GM18511 (cell line): ENCODE data around the gene PRR13.
"Not testable (repeated sequence)": the region's sequence is repeated elsewhere in the genome, so short reads cannot be mapped to it uniquely, and the experiment has no call there.

Source experiments
- ATAC-seq: cut with Tn5 transposase; IDR thresholded peaks from one replicate; pipeline ENCODE4 v1.9.1; 2021; ENCODE audit warnings: mild to moderate bottlenecking, moderate library complexity; ENCODE audit not compliant: unreplicated experiment

PRR13 gene

GRCh38 chr12:53467880-53468279 lies 26.3 kb downstream of the PRR13 start:
- ATAC-seq = no peak

GRCh38 chr12:53468282-53468681 lies 26.7 kb downstream of the PRR13 start:
- ATAC-seq = no peak

GRCh38 chr12:53472056-53472582 lies 30.6 kb downstream of the PRR13 start:
- ATAC-seq = no peak

GRCh38 chr12:53474077-53474476 lies 32.5 kb downstream of the PRR13 start:
- ATAC-seq = no peak

GRCh38 chr12:53474819-53475218 lies 33.3 kb downstream of the PRR13 start:
- no peak for ATAC-seq

GRCh38 chr12:53476769-53477209 lies 35.3 kb downstream of the PRR13 start:
- no peak for ATAC-seq

GRCh38 chr12:53478865-53479264 lies 37.3 kb downstream of the PRR13 start:
- no peak for ATAC-seq

- ATAC-seq = no peak
These were observed 37.8 kb downstream of the PRR13 start for GRCh38 chr12:53479331-53479730.

- no peak for ATAC-seq
These were observed 39.2 kb downstream of the PRR13 start for GRCh38 chr12:53480491-53481442.

GRCh38 chr12:53481458-53481857 lies 39.9 kb downstream of the PRR13 start:
- ATAC-seq = not testable (repeated sequence)

GRCh38 chr12:53481939-53482586 lies 40.5 kb downstream of the PRR13 start:
- ATAC-seq = no peak

- ATAC-seq = no peak
These were observed 41.2 kb downstream of the PRR13 start for GRCh38 chr12:53482626-53483168.

- no peak for ATAC-seq
These were observed 41.9 kb downstream of the PRR13 start for GRCh38 chr12:53483225-53483978.

- no peak for ATAC-seq
These were observed 42.4 kb downstream of the PRR13 start for GRCh38 chr12:53483979-53484377.

GRCh38 chr12:53484686-53485575 lies 43.4 kb downstream of the PRR13 start:
- ATAC-seq = no peak

- ATAC-seq = no peak
These were observed 44.6 kb downstream of the PRR13 start for GRCh38 chr12:53485955-53486735.

GRCh38 chr12:53486736-53487487 lies 45.4 kb downstream of the PRR13 start:
- no peak for ATAC-seq

- no peak for ATAC-seq
These were observed 47.8 kb downstream of the PRR13 start for GRCh38 chr12:53489242-53489864.
